GM10847 (cell line): ENCODE results near the gene SH3RF3.

ENCODE experiments used
- POLR2A ChIP-seq: IDR thresholded peaks from 2 replicates; pipeline ENCODE4 v1.6.1; 2011; ENCODE audit not compliant: insufficient read length; ENCODE audit errors: extremely low read depth

SH3RF3 gene

DNA sequence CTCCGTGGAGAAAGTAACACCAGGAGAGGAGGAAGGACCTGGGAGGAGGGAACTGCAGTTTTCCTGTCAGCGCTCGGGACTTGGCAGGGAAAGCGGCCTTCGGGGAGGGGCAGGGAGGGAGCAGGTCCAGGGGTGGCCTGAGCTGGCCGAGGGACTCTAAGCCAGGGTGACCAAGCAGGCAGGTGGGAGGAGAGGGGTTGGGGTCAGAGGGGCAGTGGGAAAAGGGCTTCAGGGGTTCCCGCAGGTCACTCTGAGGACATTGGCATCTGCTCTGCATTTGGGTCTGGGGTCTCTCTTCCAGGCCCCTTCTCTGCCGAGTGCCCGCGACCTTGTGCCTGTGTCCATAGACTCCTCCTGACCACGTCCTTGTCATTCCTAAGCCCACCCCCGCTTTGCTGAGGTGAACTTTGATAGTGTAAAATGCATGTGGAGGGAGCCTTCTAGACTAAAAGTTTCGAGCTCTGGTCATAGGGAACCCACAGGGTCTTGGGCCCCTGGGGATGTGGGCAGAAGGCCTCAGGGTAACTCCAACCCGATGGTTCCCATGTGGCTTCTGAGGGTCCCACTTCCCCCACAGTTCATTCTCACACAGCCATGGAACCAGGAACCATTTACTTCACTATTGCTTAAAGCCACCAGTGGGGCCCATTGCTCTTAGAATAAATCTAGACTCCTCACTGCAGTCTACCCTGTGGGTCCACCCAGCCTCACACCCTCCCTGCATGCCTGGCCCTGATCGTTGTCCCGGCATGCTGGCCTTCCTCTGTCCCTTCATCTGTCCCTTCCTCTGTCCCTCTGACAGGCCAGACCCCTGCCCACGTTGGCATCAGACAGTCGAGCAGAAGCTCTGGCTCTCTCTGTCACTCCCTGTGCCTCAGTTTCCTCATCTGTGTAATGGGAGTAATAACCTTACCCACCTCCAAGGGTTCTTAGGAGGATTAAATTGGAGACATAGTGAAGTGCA lies 255.6 kb downstream of the SH3RF3 start:
- no peak for TF ChIP-seq POLR2A

DNA sequence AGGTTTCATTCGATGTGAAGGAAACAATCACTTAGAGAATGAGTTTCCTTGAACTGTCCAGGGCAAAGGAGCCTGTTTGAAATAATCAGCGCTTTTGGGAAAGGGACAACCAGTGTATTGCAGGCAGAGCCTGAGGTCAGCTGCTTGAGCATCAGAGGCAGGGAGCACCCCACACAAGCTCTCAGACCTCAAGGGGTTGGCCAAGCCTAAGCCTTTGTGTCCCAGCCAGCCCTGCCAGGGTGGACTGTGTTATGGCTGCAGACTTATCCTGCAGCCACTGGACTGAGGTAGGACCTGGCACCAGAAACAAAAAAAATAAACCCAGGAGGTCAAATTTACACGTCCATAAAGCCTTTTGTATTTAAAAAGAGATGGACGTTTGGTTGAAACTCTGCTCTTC lies 256.5 kb downstream of the SH3RF3 start:
- TF ChIP-seq POLR2A, result no peak

DNA sequence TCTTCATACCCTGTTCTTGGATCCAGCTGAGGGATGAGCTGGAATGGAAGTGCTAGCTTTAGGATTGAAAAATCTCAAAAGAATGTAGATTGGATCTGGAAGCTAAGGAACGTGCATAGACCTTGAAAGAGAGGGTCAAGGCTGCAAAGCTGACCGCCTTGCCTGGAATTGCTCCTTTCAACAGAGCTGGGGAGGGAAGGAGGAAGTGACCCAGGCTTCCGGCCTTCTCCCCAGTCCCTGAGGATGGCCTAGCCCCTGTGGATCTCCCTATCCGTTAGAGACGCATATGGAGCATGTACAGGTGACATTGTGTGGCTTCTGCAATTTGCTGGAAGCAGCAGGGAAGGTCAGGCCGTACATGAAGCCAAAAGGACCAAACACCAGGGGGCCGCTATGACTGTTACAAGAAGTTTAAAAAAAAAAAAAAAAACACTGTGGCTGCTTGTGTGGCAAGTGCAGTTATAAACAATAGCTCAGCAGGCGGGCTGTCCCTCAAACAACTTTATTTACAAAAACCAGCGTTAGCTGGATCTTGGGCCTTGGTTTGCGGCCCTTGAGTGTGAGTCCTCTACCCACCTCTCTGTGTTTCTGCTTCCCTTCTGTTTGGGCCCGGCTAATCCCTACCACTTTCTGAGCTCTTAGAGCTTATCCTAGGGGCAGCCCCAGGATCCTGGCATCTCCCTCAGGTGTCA lies 257.1 kb downstream of the SH3RF3 start:
- no peak for TF ChIP-seq POLR2A

DNA sequence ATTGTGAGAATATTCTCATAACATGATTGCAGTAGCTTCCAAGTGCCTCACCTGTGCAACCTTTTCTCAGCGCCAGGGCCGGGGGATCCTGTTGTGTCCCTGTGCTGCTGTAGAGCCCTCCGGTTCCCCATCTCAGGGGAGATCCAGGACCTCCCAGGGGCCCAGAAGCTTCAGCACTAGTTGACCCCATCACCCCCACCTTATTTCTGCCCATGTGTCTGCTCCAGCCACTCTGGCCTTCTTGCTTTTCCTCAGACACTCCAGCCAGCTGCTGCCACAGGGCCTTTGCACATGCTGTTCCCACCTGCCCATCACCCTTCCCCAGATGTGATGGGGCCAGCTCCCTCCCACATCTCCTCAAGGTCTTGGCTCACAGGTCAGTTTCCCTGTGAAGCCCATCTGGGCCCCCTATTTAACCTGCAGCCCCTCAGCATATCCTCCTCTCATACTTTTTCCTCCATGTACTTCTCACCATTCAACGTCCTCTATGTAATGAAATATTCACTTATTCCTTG lies 258.3 kb downstream of the SH3RF3 start:
- no peak for TF ChIP-seq POLR2A

DNA sequence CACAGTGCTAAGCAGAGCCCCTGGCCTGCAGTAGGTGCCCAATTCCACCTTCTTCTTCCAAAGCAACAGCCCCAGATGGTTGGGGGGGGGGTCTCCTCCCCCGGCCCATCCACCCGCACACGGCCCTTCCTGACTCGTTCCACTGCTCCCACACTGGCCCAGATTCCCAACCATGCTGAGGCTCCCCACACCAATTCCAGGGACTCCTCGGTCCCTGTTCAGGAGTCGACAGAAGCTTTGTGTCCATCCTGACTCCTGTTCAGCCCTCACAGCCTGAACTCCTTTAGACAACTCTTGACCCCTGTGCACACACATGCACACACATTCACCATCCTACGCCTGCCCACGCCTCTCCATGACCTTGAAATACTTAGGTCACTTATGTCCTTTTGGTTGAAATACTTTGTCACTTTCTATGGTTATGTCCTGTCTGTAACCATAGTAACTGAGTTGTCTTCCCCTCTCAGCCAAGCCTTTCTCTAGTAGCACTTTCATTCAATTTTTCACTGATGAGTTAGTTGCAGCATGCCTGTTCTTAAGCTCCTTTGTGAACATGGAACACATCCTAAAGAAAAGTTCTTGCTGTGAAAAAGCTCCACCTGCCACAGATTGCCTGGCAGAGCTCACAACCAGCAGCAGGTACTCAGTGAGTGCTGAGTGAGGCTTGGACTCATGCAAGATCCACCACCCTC lies 258.9 kb downstream of the SH3RF3 start:
- TF ChIP-seq POLR2A, result no peak

DNA sequence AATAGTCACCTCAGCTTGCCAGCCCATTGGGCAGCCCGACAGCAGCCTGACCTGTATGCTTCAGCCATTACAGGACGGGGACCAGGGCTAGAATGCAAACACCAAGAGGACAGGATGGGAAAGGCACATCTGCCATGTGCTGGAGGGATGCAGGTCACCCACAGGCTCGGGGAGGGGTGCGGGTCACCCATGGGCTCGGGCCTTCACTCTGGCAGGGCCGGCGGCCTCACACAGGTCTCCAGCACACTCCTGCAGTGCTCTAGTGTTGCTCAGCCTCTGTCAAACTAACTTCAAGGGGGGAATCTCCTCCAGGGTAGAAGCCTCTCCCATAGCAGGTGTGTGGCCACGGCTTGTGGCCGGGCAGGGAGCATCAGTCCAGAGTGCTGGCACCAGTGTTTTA lies 262.2 kb downstream of the SH3RF3 start:
- no peak for TF ChIP-seq POLR2A

DNA sequence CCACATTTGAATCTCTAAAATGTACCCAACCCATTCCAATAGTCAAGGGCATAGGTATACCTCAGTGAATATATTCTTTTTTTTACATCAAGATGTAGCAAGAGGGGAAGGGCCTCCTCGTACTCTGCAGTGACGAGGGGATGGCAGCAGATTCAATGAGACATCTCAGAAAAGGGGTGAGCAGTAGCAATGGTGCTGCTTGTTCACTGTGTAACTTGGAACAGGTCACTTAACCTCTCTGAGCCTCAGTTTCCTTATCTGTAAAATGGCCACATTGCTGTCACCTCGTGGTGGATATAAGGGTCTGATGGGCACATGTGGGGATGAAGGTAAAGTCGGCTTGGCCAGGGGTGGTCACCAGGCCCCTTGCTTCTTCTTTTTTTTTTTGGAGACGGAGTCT lies 263.1 kb downstream of the SH3RF3 start:
- no peak for TF ChIP-seq POLR2A

DNA sequence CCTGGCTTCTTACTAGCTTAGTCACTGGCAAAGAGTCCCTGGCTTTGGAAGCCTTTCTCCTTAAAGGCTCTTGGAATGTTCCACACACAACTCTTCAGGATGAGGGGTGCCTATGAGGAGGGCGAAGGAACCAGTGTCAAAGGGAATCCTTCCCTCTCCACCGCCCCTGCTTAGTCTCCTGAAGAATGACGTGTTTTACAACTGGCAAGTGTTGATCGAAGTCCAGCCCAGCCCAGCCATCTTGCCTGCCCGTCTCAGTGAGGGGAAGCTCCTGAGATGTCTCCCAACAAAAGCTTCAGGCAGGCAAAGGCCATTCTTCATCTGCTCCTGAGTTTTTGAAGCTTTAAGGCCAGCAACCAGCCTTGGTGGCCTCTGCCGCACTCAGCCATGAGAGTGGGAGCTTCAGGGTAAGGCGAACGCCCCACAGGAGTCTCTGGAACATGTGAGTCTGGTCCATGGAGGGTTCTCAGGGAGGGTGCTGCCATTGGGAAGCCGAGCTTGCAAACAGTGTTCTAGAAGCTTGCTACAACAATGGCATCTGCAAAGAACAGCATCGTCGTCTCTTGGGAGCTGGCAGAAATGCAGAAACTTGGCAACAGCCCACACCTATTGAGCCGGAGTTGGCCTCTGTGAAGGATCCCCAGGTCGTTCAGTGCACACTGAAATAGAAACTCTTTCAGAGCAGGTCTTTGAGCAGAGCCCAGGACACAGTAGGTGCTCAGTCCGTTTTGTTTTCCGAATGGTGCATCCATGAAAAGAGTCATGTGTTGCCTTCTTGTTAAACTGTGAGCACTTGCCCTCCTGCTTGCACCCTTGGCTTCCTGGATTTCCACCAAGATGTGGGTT lies 264.0 kb downstream of the SH3RF3 start:
- TF ChIP-seq POLR2A, result no peak

DNA sequence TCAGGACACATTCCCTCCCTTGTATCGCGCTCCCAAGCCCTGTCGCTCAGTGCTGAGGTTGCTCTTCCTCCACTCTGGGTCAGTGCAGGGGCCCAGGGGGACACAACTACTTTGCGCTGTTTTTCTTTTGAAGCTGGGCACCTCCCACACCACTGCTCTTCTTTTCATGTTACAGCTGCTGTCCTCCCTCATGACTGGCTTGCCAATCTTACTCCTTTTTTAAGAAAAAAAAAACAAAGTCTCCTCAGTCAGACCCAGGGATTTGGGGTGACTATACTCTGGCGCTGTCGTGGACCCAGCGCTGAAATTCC lies 264.6 kb downstream of the SH3RF3 start:
- no peak for TF ChIP-seq POLR2A

DNA sequence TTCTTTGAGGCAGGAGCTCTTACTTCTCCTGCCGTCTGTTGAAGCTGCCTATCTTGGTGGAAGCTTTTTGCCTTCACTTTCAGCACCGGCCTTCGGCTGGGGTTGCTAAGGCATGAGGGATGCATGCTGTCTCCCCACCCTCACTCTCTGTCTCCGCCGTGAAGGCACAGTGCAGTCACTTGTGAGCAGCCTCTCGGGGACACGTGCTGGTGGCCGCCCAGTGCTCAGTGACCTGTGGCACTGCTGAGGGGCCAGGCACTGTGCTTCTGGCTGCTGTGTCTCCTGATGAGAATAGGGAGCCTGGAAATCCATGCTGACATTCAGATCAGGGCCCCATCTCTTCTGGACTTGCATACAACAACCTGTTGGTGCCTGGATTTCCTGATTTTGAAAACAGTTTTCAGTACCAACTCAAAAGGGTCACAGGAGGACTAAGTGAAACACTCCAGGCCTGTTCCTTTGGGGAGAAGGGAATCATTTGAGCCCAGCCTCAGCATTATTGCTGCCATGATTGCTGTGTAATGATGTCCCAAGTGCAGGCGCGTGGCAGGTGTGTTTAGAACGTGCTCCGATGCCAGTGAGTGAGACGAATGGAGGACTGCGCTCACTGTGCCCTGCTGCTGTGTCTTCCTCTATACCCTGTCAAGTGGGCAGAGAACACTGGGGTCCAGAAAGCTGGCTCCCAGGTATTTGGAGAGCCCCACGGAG lies 266.6 kb downstream of the SH3RF3 start:
- TF ChIP-seq POLR2A, result no peak

DNA sequence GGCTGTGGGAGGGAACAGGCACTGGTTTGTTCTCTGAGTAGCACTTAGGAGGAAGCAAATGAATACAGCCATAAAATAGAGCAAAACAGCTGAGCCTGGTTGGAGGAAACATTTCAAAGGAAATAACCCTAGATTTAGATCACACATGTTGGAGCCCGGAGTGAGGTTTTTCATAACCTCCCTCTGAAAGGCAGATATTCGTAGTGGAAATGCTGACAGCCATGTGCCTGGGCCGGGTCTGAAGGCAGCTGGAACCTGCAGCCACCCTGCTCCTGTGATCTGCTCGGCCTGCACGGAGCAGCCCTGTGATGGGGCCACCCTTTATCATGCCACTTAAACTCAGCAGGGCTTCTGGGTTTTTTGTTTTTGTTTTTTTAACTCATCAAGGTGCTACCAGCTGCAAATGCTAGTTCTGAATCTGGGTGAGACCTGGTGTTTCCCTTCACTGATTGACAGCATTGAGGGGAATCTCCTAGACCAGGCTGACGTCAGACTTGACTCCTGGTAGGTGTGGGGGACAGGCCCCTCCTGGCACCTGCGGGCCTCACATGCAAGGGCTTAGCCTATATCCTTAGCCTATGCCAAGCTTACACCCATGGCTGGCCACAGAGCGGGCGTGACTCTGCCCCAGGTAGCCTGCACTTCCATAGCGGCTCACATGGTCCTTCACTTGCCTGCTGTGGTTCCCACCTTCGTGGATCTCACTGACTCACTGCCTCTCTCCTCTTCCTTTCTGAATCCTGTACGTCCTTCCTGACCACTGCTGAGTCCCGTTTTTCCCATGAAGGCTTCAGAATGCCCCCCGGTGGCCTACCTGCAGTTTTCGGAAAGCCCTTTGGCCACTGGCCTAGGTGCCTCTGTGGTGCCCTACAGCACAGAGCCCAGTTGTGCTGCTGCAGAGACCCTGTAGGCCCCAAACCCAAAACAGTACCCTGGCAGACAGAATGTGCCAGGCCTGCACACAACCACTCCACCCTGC lies 267.5 kb downstream of the SH3RF3 start:
- TF ChIP-seq POLR2A, result no peak

DNA sequence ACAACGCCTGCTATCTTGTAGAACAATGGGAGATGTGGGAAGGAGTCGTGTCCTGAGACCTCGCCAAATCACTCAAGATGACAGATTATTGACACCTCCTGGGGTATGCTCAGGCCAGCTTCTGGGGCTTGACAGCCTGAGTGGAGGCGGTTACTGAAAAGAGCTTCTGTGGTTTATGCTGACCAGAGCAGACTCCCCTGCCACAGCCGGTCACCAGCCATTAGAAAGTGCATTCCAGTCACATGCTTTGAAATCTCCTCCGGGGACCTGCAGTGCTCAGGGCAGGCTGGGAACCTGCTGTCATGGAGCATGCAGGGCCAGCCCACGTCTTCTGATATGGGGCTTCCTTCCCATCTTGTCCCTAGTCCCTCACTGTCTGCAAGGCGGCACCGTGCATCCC lies 268.9 kb downstream of the SH3RF3 start:
- TF ChIP-seq POLR2A, result no peak

DNA sequence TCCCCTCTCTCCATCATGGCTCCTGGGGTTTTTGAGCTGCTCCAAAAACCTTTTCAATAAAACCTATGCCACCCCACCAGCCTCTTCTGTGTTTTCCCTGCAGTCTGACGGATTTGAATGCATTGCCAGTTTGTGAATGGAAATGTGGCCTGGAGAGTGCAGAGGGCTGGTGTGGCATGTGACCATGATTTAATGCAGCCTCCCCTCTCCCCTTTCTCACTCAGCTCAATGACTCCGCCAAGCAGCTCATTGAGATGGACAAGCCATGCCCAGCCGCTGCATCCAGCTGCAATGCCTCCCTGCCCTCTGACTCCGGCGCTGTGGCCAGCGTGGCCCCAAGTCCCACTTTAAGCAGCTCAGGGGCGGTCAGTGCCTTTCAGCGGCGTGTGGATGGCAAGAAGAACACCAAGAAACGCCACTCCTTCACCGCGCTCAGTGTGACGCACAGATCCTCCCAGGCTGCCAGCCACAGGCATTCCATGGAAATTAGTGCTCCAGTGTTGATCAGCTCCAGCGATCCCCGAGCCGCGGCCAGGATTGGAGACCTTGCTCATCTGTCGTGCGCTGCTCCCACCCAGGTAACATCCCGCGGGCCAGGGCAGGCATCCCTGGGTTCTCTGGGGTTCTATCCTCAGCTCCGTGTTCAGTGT lies 269.5 kb downstream of the SH3RF3 start:
- TF ChIP-seq POLR2A, result no peak
